Lower leg skin (tissue), 3 donors: Measurements from ENCODE around the gene CLDN9.

Source experiments
- CTCF ChIP-seq, 3 donors: fragments of 450-650 bp; IDR thresholded peaks; one replicate each; pipeline ENCODE4 v1.5.1; 2016; ENCODE audit warnings: antibody characterized with exemption in 3 of 3, mild to moderate bottlenecking in 3 of 3, moderate library complexity in 2 of 3
- POLR2A ChIP-seq, 2 donors: fragments of 450-650 bp; IDR thresholded peaks; one replicate each; pipeline ENCODE4 v1.6.1; 2016 to 2017; ENCODE audit warnings: antibody characterized with exemption in 2 of 2, mild to moderate bottlenecking in 1 of 2, moderate library complexity in 1 of 2

- TF ChIP-seq CTCF (IDR thresholded peaks at IDR 0.05) (no peak), POLR2A (IDR thresholded peaks at IDR 0.05) (no peak)
Measured at GRCh38 chr16:3056336-3057180, 43.8 kb downstream of the CLDN9 start.
